ENCODE measurements around the gene RNU6-9.

RNU6-9 gene

DNA sequence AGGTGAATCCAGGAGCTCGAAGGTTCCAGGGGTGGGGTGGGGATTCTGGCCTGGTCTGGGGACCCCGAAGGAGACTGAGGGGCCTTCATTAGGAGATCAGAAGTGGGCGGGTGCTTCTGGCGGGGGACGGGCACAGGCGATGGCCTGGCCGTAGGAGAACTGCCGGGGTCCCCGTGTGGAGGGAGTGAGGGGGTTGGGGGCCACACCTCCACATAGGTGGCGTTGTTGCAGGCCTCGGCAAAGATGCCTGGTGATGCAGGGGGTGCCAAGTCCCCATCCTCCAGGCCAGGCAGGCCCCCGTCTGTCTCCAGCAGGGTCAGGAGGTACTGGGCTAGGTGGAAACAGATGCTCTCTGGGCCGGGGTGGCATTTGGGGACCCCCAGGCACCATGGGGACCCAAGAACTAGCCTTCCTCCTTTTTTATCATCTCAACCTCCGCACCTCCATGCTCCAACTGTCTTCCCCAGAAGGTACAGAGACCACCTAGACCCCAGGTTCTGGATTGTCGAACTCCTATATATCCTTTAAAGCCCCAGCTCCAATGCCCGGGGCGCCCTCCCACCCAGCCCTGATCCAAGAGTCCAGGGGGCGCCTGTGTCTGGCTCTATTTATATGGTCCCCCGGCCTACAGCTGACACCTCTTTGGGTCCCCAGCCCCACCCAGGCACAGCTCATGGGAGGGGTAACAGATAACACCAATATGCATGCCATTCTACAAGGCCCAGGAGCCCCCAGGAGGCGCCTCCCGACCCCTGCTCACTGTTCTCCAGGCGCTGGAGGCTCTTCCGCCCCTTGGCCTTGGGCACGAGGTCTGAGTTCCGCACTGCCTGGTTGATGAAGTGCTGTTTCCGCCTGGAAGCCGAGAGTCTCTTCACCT lies 8.2 kb downstream of the RNU6-9 start:
- Histone ChIP-seq H3K79me2 (ENCODE audit: low read length) (peaks cover 50% of the 10 kb centered on the region), H4K20me1 (ENCODE audit: insufficient read depth, low read length) (peaks cover 60% of the 10 kb centered on the region), H3K9me3 (ENCODE audit: insufficient read depth, low read length) (no peaks in the 10 kb centered on the region), H3K4me3 (ENCODE audit: low read length) (no peak overlapping the region), H3K27me3 (ENCODE audit: low read depth, low read length) (no peaks in the 10 kb centered on the region), H3K27ac (ENCODE audit: low read length) (no peak overlapping the region), H3K36me3 (replicated peaks; ENCODE audit: low read depth, low read length) (peaks cover 56% of the 10 kb centered on the region), H3K4me2 (ENCODE audit: low read length) (no peak overlapping the region), H2AFZ (ENCODE audit: low read depth, low read length) (no peak overlapping the region), H3K4me1 (ENCODE audit: low read length) (peaks cover 10% of the 10 kb centered on the region), H3K9ac (ENCODE audit: low read length) (no peak overlapping the region)
- TF ChIP-seq EZH2phosphoT487 (IDR thresholded peaks at IDR 0.05; ENCODE audit: low read depth): no peak
- TF ChIP-seq, protein P1, sequence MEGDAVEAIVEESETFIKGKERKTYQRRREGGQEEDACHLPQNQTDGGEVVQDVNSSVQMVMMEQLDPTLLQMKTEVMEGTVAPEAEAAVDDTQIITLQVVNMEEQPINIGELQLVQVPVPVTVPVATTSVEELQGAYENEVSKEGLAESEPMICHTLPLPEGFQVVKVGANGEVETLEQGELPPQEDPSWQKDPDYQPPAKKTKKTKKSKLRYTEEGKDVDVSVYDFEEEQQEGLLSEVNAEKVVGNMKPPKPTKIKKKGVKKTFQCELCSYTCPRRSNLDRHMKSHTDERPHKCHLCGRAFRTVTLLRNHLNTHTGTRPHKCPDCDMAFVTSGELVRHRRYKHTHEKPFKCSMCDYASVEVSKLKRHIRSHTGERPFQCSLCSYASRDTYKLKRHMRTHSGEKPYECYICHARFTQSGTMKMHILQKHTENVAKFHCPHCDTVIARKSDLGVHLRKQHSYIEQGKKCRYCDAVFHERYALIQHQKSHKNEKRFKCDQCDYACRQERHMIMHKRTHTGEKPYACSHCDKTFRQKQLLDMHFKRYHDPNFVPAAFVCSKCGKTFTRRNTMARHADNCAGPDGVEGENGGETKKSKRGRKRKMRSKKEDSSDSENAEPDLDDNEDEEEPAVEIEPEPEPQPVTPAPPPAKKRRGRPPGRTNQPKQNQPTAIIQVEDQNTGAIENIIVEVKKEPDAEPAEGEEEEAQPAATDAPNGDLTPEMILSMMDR (IDR thresholded peaks at IDR 0.05; ENCODE audit: low read depth, low read length): no peak

GRCh38 chr19:902093-902370 lies 8.7 kb downstream of the RNU6-9 start:
- TF ChIP-seq, protein P1 (IDR thresholded peaks at IDR 0.05; ENCODE audit: low read depth, low read length): no peak
- no peak for TF ChIP-seq EZH2phosphoT487 (IDR thresholded peaks at IDR 0.05; ENCODE audit: low read depth)
- no peaks in the 10 kb centered on the region for H3K27me3 ChIP-seq (ENCODE audit: low read depth, low read length)
- peaks cover 55% of the 10 kb centered on the region for H3K79me2 ChIP-seq (ENCODE audit: low read length)
- H3K4me1 ChIP-seq (ENCODE audit: low read length): peaks cover 15% of the 10 kb centered on the region
- H3K27ac ChIP-seq (ENCODE audit: low read length): no peak overlapping the region
- H3K4me2 ChIP-seq (ENCODE audit: low read length): no peak overlapping the region
- H3K9ac ChIP-seq (ENCODE audit: low read length): no peak overlapping the region
- peaks cover 60% of the 10 kb centered on the region for H4K20me1 ChIP-seq (ENCODE audit: insufficient read depth, low read length)
- H3K9me3 ChIP-seq (ENCODE audit: insufficient read depth, low read length): no peaks in the 10 kb centered on the region
- H3K4me3 ChIP-seq (ENCODE audit: low read length): no peak overlapping the region
- H2AFZ ChIP-seq (ENCODE audit: low read depth, low read length): no peak overlapping the region
- peaks cover 56% of the 10 kb centered on the region for H3K36me3 ChIP-seq (replicated peaks; ENCODE audit: low read depth, low read length)

GRCh38 chr19:902446-903226 lies 9.4 kb downstream of the RNU6-9 start:
- TF ChIP-seq EZH2phosphoT487 (IDR thresholded peaks at IDR 0.05; ENCODE audit: low read depth): no peak
- TF ChIP-seq, protein P1 (IDR thresholded peaks at IDR 0.05; ENCODE audit: low read depth, low read length): no peak
- Histone ChIP-seq H3K9me3 (ENCODE audit: insufficient read depth, low read length) (no peaks in the 10 kb centered on the region), H4K20me1 (ENCODE audit: insufficient read depth, low read length) (peaks cover 60% of the 10 kb centered on the region), H3K4me1 (ENCODE audit: low read length) (peaks cover 21% of the 10 kb centered on the region), H3K79me2 (ENCODE audit: low read length) (peaks cover 61% of the 10 kb centered on the region), H2AFZ (ENCODE audit: low read depth, low read length) (no peak overlapping the region), H3K27ac (ENCODE audit: low read length) (no peak overlapping the region), H3K9ac (ENCODE audit: low read length) (no peak overlapping the region), H3K4me3 (ENCODE audit: low read length) (no peak overlapping the region), H3K4me2 (ENCODE audit: low read length) (no peak overlapping the region), H3K36me3 (replicated peaks; ENCODE audit: low read depth, low read length) (peaks cover 52% of the 10 kb centered on the region), H3K27me3 (ENCODE audit: low read depth, low read length) (no peaks in the 10 kb centered on the region)

GRCh38 chr19:903266-903797 lies 10.0 kb downstream of the RNU6-9 start:
- no peak overlapping the region for H3K27ac ChIP-seq (ENCODE audit: low read length)
- peaks cover 68% of the 10 kb centered on the region for H3K79me2 ChIP-seq (ENCODE audit: low read length)
- H3K4me3 ChIP-seq (ENCODE audit: low read length): no peak overlapping the region
- H4K20me1 ChIP-seq (ENCODE audit: insufficient read depth, low read length): peaks cover 60% of the 10 kb centered on the region
- H2AFZ ChIP-seq (ENCODE audit: low read depth, low read length): no peak overlapping the region
- H3K9me3 ChIP-seq (ENCODE audit: insufficient read depth, low read length): no peaks in the 10 kb centered on the region
- peaks cover 54% of the 10 kb centered on the region for H3K36me3 ChIP-seq (replicated peaks; ENCODE audit: low read depth, low read length)
- H3K4me1 ChIP-seq (ENCODE audit: low read length): peaks cover 28% of the 10 kb centered on the region
- TF ChIP-seq, protein P1 (IDR thresholded peaks at IDR 0.05; ENCODE audit: low read depth, low read length): no peak
- no peak for TF ChIP-seq EZH2phosphoT487 (IDR thresholded peaks at IDR 0.05; ENCODE audit: low read depth)
- H3K27me3 ChIP-seq (ENCODE audit: low read depth, low read length): no peaks in the 10 kb centered on the region
- no peak overlapping the region for H3K9ac ChIP-seq (ENCODE audit: low read length)
- no peak overlapping the region for H3K4me2 ChIP-seq (ENCODE audit: low read length)

All from OCI-LY3 (cell line).